Measurements from ENCODE around the gene COX19. TPM values are rescaled to one million over a fixed set of nuclear protein-coding genes. Genes with fewer than 3 reads are reported as not detected.

COX19 gene
- total and polyA plus RNA-seq, 2 of the 13 experiments (the other 11 are each of a cell fraction or from before 2014, with no cell fraction given), result 11.5 to 21.7 TPM

- TF ChIP-seq, protein P1, sequence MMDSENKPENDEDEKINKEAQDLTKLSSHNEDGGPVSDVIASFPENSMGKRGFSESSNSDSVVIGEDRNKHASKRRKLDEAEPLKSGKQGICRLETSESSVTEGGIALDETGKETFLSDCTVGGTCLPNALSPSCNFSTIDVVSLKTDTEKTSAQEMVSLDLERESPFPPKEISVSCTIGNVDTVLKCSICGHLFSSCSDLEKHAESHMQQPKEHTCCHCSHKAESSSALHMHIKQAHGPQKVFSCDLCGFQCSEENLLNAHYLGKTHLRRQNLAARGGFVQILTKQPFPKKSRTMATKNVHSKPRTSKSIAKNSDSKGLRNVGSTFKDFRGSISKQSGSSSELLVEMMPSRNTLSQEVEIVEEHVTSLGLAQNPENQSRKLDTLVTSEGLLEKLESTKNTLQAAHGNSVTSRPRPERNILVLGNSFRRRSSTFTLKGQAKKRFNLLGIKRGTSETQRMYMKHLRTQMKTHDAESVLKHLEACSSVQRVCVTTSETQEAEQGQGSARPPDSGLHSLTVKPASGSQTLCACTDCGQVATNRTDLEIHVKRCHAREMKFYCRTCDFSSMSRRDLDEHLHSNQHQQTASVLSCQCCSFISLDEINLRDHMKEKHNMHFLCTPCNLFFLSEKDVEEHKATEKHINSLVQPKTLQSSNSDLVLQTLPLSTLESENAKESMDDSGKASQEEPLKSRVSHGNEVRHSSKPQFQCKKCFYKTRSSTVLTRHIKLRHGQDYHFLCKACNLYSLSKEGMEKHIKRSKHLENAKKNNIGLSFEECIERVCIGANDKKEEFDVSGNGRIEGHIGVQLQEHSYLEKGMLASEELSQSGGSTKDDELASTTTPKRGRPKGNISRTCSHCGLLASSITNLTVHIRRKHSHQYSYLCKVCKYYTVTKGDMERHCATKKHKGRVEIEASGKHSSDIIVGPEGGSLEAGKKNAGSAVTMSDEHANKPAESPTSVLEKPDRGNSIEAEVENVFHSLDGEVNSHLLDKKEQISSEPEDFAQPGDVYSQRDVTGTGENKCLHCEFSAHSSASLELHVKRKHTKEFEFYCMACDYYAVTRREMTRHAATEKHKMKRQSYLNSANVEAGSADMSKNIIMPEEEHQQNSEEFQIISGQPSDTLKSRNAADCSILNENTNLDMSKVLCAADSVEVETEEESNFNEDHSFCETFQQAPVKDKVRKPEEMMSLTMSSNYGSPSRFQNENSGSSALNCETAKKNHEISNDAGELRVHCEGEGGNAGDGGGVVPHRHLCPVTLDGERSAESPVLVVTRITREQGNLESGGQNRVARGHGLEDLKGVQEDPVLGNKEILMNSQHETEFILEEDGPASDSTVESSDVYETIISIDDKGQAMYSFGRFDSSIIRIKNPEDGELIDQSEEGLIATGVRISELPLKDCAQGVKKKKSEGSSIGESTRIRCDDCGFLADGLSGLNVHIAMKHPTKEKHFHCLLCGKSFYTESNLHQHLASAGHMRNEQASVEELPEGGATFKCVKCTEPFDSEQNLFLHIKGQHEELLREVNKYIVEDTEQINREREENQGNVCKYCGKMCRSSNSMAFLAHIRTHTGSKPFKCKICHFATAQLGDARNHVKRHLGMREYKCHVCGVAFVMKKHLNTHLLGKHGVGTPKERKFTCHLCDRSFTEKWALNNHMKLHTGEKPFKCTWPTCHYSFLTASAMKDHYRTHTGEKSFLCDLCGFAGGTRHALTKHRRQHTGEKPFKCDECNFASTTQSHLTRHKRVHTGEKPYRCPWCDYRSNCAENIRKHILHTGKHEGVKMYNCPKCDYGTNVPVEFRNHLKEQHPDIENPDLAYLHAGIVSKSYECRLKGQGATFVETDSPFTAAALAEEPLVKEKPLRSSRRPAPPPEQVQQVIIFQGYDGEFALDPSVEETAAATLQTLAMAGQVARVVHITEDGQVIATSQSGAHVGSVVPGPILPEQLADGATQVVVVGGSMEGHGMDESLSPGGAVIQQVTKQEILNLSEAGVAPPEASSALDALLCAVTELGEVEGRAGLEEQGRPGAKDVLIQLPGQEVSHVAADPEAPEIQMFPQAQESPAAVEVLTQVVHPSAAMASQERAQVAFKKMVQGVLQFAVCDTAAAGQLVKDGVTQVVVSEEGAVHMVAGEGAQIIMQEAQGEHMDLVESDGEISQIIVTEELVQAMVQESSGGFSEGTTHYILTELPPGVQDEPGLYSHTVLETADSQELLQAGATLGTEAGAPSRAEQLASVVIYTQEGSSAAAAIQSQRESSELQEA (CRISPR knock-in tag; IDR thresholded peaks at IDR 0.05; ENCODE audit: not compliant biosample characterization), result no peak
- no peak for TF ChIP-seq ZNF329 (CRISPR knock-in tag; IDR thresholded peaks at IDR 0.05; ENCODE audit: low read depth)
- TF ChIP-seq, protein P2, sequence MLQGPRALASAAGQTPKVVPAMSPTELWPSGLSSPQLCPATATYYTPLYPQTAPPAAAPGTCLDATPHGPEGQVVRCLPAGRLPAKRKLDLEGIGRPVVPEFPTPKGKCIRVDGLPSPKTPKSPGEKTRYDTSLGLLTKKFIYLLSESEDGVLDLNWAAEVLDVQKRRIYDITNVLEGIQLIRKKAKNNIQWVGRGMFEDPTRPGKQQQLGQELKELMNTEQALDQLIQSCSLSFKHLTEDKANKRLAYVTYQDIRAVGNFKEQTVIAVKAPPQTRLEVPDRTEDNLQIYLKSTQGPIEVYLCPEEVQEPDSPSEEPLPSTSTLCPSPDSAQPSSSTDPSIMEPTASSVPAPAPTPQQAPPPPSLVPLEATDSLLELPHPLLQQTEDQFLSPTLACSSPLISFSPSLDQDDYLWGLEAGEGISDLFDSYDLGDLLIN (CRISPR knock-in tag; IDR thresholded peaks at IDR 0.05; ENCODE audit: borderline replicate concordance), result no peak
- TF ChIP-seq HHEX (CRISPR knock-in tag; IDR thresholded peaks at IDR 0.05), result no peak
- TF ChIP-seq ZNF691 (CRISPR knock-in tag; IDR thresholded peaks at IDR 0.05; ENCODE audit: borderline replicate concordance, low read depth), result no peak
- TF ChIP-seq TGIF2 (CRISPR knock-in tag; IDR thresholded peaks at IDR 0.05), result no peak
- no peak for TF ChIP-seq CERS6 (CRISPR knock-in tag; IDR thresholded peaks at IDR 0.05)
- no peak for TF ChIP-seq ZNF251 (CRISPR knock-in tag; IDR thresholded peaks at IDR 0.05)
- TF ChIP-seq, protein P3, sequence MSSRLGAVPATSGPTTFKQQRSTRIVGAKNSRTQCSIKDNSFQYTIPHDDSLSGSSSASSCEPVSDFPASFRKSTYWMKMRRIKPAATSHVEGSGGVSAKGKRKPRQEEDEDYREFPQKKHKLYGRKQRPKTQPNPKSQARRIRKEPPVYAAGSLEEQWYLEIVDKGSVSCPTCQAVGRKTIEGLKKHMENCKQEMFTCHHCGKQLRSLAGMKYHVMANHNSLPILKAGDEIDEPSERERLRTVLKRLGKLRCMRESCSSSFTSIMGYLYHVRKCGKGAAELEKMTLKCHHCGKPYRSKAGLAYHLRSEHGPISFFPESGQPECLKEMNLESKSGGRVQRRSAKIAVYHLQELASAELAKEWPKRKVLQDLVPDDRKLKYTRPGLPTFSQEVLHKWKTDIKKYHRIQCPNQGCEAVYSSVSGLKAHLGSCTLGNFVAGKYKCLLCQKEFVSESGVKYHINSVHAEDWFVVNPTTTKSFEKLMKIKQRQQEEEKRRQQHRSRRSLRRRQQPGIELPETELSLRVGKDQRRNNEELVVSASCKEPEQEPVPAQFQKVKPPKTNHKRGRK (CRISPR knock-in tag; IDR thresholded peaks at IDR 0.05), result no peak
- TF ChIP-seq, protein P4, sequence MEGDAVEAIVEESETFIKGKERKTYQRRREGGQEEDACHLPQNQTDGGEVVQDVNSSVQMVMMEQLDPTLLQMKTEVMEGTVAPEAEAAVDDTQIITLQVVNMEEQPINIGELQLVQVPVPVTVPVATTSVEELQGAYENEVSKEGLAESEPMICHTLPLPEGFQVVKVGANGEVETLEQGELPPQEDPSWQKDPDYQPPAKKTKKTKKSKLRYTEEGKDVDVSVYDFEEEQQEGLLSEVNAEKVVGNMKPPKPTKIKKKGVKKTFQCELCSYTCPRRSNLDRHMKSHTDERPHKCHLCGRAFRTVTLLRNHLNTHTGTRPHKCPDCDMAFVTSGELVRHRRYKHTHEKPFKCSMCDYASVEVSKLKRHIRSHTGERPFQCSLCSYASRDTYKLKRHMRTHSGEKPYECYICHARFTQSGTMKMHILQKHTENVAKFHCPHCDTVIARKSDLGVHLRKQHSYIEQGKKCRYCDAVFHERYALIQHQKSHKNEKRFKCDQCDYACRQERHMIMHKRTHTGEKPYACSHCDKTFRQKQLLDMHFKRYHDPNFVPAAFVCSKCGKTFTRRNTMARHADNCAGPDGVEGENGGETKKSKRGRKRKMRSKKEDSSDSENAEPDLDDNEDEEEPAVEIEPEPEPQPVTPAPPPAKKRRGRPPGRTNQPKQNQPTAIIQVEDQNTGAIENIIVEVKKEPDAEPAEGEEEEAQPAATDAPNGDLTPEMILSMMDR (CRISPR knock-in tag; IDR thresholded peaks at IDR 0.05), result no peak
- TF ChIP-seq, protein P5, sequence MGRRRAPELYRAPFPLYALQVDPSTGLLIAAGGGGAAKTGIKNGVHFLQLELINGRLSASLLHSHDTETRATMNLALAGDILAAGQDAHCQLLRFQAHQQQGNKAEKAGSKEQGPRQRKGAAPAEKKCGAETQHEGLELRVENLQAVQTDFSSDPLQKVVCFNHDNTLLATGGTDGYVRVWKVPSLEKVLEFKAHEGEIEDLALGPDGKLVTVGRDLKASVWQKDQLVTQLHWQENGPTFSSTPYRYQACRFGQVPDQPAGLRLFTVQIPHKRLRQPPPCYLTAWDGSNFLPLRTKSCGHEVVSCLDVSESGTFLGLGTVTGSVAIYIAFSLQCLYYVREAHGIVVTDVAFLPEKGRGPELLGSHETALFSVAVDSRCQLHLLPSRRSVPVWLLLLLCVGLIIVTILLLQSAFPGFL (CRISPR knock-in tag; IDR thresholded peaks at IDR 0.05), result no peak
- no peak for TF ChIP-seq SMC3 (IDR thresholded peaks at IDR 0.05; ENCODE audit: low read length)
- no peak for TF ChIP-seq KLF6 (CRISPR knock-in tag; IDR thresholded peaks at IDR 0.05)
- TF ChIP-seq NCOA1 (CRISPR knock-in tag; IDR thresholded peaks at IDR 0.05), result no peak
These were observed 32.6 kb upstream of the COX19 start (continued) for GRCh38 chr7:1007901-1008300.
